Lower leg skin (tissue), 3 donors: ENCODE results near the gene DOCK11.

ENCODE experiments used
- POLR2A ChIP-seq, 2 donors: fragments of 450-650 bp; IDR thresholded peaks; one replicate each; pipeline ENCODE4 v1.6.1; 2016 to 2017; ENCODE audit warnings: antibody characterized with exemption in 2 of 2, mild to moderate bottlenecking in 1 of 2, moderate library complexity in 1 of 2
- TF ChIP-seq, protein P1 (sequence below), 3 donors: fragments of 450-650 bp; IDR thresholded peaks; one replicate each; pipeline ENCODE4 v1.5.1; 2016; ENCODE audit warnings: antibody characterized with exemption in 3 of 3, mild to moderate bottlenecking in 3 of 3, moderate library complexity in 2 of 3

DNA sequence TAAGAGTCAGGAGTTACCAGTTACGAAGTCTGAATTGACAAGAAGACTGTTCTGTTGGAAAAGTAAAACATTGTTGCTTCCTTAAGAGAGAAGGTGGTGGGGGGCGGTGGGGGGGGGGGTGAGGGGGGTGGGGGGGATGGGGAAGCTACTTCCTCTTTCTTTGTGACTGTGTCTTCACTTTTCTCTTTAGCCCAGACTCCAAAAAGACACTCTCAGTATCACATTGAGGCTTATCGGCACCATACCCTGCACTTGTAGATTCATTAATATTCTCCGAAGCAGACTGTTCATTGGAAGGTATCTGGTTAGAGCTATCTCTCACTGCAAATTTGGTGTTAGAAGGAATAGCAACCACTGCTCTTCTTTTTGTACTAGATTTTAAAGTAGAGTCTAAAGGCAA, 137.2 kb downstream of the DOCK11 start:
- TF ChIP-seq POLR2A (IDR thresholded peaks at IDR 0.05): no peak
- TF ChIP-seq, protein P1, sequence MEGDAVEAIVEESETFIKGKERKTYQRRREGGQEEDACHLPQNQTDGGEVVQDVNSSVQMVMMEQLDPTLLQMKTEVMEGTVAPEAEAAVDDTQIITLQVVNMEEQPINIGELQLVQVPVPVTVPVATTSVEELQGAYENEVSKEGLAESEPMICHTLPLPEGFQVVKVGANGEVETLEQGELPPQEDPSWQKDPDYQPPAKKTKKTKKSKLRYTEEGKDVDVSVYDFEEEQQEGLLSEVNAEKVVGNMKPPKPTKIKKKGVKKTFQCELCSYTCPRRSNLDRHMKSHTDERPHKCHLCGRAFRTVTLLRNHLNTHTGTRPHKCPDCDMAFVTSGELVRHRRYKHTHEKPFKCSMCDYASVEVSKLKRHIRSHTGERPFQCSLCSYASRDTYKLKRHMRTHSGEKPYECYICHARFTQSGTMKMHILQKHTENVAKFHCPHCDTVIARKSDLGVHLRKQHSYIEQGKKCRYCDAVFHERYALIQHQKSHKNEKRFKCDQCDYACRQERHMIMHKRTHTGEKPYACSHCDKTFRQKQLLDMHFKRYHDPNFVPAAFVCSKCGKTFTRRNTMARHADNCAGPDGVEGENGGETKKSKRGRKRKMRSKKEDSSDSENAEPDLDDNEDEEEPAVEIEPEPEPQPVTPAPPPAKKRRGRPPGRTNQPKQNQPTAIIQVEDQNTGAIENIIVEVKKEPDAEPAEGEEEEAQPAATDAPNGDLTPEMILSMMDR (IDR thresholded peaks at IDR 0.05): no peak
